Liver (tissue), 3 donors: ENCODE results near the gene LLPH.

Source experiments
- FOXA1 ChIP-seq: IDR thresholded peaks from 2 replicates; pipeline ENCODE4 v1.6.1; 2016; ENCODE audit warnings: antibody characterized with exemption
- JUND ChIP-seq, 2 donors: IDR thresholded peaks; 2 replicates each; pipeline ENCODE4 v1.6.1; 2016; ENCODE audit warnings: antibody characterized with exemption in 2 of 2
- NR2F2 ChIP-seq: IDR thresholded peaks from 2 replicates; pipeline ENCODE4 v1.6.1; 2016; ENCODE audit warnings: antibody characterized with exemption
- RAD21 ChIP-seq, 2 donors: IDR thresholded peaks; 2 replicates each; pipeline ENCODE4 v1.6.1; 2016; ENCODE audit warnings: antibody characterized with exemption in 2 of 2, mild to moderate bottlenecking in 2 of 2
- TAF1 ChIP-seq: conservative IDR thresholded peaks from 2 replicates; pipeline ENCODE4 v1.6.1; 2016; ENCODE audit warnings: antibody characterized with exemption, mild to moderate bottlenecking
- TF ChIP-seq, protein P1 (sequence below): IDR thresholded peaks from 2 replicates; pipeline ENCODE4 v1.6.1; 2016; ENCODE audit warnings: antibody characterized with exemption
- TF ChIP-seq, protein P2 (sequence below): fragments of 150-350 bp; IDR thresholded peaks from 2 replicates; pipeline ENCODE4 v1.5.1; 2017; ENCODE audit warnings: improper control_type of control experiment, low read depth, low read length; ENCODE audit not compliant: missing input control
- TF ChIP-seq, protein P3 (sequence below): IDR thresholded peaks from 2 replicates; pipeline ENCODE4 v1.6.1; 2016; ENCODE audit warnings: antibody characterized with exemption, mild to moderate bottlenecking
- TF ChIP-seq, protein P4 (sequence below): IDR thresholded peaks from 2 replicates; pipeline ENCODE4 v1.6.1; 2016; ENCODE audit warnings: antibody characterized with exemption
- donor health status: healthy.
- donor health status: healthy.

DNA sequence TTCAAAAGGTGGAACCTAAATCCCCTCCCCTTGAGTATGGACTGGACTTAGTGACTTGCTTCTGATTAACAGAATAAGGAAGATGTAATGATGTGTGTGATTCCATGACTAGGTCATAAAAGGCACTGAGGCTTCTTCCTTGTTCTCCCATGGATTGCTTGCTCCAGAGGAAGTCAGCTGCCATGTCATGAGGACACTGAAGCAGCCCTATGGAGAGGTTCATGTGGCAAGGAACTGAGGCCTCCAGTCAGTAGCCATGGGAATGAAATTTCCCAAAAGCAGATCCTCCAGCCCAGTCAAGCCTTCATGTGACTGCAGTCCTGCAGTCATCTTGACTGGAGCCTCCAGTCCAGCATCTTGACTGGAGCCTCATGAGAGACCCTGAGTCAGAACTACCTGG, 28.6 kb upstream of the LLPH start:
- TF ChIP-seq, protein P1, sequence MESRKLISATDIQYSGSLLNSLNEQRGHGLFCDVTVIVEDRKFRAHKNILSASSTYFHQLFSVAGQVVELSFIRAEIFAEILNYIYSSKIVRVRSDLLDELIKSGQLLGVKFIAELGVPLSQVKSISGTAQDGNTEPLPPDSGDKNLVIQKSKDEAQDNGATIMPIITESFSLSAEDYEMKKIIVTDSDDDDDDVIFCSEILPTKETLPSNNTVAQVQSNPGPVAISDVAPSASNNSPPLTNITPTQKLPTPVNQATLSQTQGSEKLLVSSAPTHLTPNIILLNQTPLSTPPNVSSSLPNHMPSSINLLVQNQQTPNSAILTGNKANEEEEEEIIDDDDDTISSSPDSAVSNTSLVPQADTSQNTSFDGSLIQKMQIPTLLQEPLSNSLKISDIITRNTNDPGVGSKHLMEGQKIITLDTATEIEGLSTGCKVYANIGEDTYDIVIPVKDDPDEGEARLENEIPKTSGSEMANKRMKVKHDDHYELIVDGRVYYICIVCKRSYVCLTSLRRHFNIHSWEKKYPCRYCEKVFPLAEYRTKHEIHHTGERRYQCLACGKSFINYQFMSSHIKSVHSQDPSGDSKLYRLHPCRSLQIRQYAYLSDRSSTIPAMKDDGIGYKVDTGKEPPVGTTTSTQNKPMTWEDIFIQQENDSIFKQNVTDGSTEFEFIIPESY: no peak
- TF ChIP-seq, protein P2, sequence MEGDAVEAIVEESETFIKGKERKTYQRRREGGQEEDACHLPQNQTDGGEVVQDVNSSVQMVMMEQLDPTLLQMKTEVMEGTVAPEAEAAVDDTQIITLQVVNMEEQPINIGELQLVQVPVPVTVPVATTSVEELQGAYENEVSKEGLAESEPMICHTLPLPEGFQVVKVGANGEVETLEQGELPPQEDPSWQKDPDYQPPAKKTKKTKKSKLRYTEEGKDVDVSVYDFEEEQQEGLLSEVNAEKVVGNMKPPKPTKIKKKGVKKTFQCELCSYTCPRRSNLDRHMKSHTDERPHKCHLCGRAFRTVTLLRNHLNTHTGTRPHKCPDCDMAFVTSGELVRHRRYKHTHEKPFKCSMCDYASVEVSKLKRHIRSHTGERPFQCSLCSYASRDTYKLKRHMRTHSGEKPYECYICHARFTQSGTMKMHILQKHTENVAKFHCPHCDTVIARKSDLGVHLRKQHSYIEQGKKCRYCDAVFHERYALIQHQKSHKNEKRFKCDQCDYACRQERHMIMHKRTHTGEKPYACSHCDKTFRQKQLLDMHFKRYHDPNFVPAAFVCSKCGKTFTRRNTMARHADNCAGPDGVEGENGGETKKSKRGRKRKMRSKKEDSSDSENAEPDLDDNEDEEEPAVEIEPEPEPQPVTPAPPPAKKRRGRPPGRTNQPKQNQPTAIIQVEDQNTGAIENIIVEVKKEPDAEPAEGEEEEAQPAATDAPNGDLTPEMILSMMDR: no peak
- TF ChIP-seq NR2F2: no peak
- TF ChIP-seq, protein P3, sequence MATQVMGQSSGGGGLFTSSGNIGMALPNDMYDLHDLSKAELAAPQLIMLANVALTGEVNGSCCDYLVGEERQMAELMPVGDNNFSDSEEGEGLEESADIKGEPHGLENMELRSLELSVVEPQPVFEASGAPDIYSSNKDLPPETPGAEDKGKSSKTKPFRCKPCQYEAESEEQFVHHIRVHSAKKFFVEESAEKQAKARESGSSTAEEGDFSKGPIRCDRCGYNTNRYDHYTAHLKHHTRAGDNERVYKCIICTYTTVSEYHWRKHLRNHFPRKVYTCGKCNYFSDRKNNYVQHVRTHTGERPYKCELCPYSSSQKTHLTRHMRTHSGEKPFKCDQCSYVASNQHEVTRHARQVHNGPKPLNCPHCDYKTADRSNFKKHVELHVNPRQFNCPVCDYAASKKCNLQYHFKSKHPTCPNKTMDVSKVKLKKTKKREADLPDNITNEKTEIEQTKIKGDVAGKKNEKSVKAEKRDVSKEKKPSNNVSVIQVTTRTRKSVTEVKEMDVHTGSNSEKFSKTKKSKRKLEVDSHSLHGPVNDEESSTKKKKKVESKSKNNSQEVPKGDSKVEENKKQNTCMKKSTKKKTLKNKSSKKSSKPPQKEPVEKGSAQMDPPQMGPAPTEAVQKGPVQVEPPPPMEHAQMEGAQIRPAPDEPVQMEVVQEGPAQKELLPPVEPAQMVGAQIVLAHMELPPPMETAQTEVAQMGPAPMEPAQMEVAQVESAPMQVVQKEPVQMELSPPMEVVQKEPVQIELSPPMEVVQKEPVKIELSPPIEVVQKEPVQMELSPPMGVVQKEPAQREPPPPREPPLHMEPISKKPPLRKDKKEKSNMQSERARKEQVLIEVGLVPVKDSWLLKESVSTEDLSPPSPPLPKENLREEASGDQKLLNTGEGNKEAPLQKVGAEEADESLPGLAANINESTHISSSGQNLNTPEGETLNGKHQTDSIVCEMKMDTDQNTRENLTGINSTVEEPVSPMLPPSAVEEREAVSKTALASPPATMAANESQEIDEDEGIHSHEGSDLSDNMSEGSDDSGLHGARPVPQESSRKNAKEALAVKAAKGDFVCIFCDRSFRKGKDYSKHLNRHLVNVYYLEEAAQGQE: no peak
- TF ChIP-seq JUND (IDR thresholded peaks at IDR 0.05): no peak
- no peak for TF ChIP-seq RAD21 (IDR thresholded peaks at IDR 0.05)
- no peak for TF ChIP-seq TAF1
- no peak for TF ChIP-seq FOXA1
- TF ChIP-seq, protein P4, sequence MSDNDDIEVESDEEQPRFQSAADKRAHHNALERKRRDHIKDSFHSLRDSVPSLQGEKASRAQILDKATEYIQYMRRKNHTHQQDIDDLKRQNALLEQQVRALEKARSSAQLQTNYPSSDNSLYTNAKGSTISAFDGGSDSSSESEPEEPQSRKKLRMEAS: no peak
